Peyer's patch (tissue), 4 donors: Measurements from ENCODE around the gene MTUS2.

Source experiments
- CTCF ChIP-seq, 6 experiments: fragments of 450-650 bp in 4 of 6; fragments of 200-600 bp in 2 of 6; sonication (generic) in 1 of 6; IDR thresholded peaks; one replicate each; pipeline ENCODE4 v1.5.1; 2017 to 2019; ENCODE audit warnings: antibody characterized with exemption in 6 of 6, mild to moderate bottlenecking in 3 of 6, moderate library complexity in 1 of 6
- POLR2A ChIP-seq, 2 donors: fragments of 450-650 bp; IDR thresholded peaks; one replicate each; pipeline ENCODE4 v1.5.1; 2017; ENCODE audit warnings: antibody characterized with exemption in 2 of 2, mild to moderate bottlenecking in 2 of 2, moderate library complexity in 2 of 2

GRCh38 chr13:29457299-29457698 lies 637.2 kb downstream of the MTUS2 start:
- TF ChIP-seq CTCF (IDR thresholded peaks at IDR 0.05): no peak
- no peak for TF ChIP-seq POLR2A (IDR thresholded peaks at IDR 0.05)
